OCI-LY1 (cell line): Measurements from ENCODE around the gene KLHL29.

Source experiments
- EZH2 ChIP-seq: fragments of 200-600 bp; sonication (generic), shearing (Covaris generic); IDR thresholded peaks from 2 replicates; pipeline ENCODE4 v1.8.0; 2017; ENCODE audit warnings: borderline replicate concordance, mixed run types, mild to moderate bottlenecking, antibody characterized with exemption, low read length, moderate library complexity, mixed read lengths
- TF ChIP-seq, protein P1 (sequence below): fragments of 200-600 bp; sonication (generic), shearing (Covaris generic); IDR thresholded peaks from 2 replicates; pipeline ENCODE4 v1.5.1; 2017; ENCODE audit warnings: mild to moderate bottlenecking, antibody characterized with exemption, low read length, moderate library complexity, mixed read lengths

DNA sequence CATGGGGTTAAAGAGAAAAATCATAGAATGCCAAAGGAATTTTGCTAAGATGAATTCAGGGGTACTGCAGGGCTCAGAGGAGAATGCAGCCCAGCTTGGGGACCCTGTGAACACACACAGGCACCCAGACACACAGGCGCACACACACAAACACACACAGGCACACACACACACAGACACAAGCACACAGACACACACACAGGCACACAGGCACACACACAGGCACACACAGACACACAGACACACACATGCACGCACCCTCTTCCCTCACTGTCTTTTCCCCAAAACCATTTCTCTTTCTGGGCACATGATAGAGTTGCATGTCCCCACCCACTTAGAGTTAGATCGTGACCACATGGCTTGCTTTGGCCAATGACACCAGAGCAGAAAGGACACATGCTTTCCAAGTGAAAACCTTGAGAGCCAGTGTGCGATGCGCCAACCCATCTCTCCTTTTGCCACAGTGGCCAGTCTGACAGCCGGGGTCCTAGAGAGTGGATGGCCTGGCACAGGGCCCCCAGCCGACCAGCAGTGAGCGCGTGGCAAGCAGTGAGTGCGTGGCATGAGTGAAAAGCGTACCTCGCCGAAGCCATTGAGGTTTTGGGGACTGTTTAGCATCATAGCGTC is 163.3 kb downstream of the KLHL29 start:
- TF ChIP-seq, protein P1, sequence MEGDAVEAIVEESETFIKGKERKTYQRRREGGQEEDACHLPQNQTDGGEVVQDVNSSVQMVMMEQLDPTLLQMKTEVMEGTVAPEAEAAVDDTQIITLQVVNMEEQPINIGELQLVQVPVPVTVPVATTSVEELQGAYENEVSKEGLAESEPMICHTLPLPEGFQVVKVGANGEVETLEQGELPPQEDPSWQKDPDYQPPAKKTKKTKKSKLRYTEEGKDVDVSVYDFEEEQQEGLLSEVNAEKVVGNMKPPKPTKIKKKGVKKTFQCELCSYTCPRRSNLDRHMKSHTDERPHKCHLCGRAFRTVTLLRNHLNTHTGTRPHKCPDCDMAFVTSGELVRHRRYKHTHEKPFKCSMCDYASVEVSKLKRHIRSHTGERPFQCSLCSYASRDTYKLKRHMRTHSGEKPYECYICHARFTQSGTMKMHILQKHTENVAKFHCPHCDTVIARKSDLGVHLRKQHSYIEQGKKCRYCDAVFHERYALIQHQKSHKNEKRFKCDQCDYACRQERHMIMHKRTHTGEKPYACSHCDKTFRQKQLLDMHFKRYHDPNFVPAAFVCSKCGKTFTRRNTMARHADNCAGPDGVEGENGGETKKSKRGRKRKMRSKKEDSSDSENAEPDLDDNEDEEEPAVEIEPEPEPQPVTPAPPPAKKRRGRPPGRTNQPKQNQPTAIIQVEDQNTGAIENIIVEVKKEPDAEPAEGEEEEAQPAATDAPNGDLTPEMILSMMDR = no peak
- TF ChIP-seq EZH2 = no peak
